ENCODE results near the gene CAMK4. TPM values are rescaled to one million over a fixed set of nuclear protein-coding genes. Genes with fewer than 3 reads are reported as not detected.

CAMK4 gene
- total RNA-seq, 1 experiment from 2014 or later: 10.6 TPM

DNA sequence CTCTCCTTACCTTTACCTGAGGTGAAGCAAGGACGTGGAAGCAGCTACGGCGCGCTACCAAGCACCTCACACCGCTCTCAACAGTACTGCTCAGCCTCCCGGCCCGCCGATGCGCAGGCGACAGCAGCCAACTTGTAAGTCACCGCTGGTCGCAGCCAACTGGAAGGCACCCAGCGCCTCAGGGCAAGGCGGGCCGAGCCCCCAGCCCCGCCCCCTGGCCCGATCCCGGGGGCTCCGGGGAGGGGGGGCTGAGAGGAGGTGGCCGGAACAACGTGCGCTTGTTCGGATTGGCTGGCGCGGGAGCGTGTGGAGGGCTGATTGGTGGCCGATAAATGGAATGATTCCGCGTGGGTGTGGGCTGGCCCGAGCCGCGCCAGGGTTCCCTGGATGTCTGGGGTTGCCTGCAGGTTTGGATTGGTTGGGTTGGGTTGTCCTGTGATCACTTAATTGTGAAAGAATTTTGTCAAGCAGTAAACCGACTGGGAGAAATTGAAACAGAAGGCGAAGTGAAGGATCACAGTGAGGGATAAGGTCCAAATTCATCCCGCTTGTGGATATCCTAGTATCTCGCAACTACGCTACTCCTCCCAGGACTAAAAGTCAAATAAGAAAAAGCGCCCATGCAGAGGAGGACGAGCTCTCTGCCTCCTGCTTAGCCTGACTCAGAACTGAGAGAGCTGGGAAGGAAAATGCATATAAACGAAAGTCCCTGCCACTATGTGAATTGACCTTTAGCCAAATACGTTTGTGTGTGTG lies 288.4 kb downstream of the CAMK4 start, which contains the start of gene STARD4:
Gene STARD4, minus strand, starts transcription at position 161 of the 756 bp plus-strand sequence. CDS start 5,102 bp downstream, outside the sequence.
- H3K4me3 Mint-ChIP-seq: peak within 1 kb of the TSS; percentile 95
- peak within 1 kb of the TSS; percentile 100 for H3K27ac Mint-ChIP-seq
- peak; percentile 91 for ATAC-seq
- DNase-seq (ENCODE audit: low spot score): peak; percentile 95
- H3K27me3 Mint-ChIP-seq (ENCODE audit: low read depth): no peaks in the 10 kb centered on the region
- H3K4me1 Mint-ChIP-seq: peaks cover 53% of the 10 kb centered on the region
- H3K36me3 Mint-ChIP-seq: no peaks in the 10 kb centered on the region
- H3K9me3 Mint-ChIP-seq: no peaks in the 10 kb centered on the region
- ChIA-PET CTCF (interaction anchor here (1.3 to 3.5 kb wide), 3 partner anchors 13 to 51 kb away, joined by 3 to 21 read pairs (median 4); no protein-coding TSS in a partner anchor), POLR2A (interaction anchor here (0.7 to 2.0 kb wide), 4 partner anchors 19 to 246 kb away, joined by 3 to 6 read pairs (median 3); partner anchors contain the start of gene NREP)
- TF ChIP-seq, protein P1, sequence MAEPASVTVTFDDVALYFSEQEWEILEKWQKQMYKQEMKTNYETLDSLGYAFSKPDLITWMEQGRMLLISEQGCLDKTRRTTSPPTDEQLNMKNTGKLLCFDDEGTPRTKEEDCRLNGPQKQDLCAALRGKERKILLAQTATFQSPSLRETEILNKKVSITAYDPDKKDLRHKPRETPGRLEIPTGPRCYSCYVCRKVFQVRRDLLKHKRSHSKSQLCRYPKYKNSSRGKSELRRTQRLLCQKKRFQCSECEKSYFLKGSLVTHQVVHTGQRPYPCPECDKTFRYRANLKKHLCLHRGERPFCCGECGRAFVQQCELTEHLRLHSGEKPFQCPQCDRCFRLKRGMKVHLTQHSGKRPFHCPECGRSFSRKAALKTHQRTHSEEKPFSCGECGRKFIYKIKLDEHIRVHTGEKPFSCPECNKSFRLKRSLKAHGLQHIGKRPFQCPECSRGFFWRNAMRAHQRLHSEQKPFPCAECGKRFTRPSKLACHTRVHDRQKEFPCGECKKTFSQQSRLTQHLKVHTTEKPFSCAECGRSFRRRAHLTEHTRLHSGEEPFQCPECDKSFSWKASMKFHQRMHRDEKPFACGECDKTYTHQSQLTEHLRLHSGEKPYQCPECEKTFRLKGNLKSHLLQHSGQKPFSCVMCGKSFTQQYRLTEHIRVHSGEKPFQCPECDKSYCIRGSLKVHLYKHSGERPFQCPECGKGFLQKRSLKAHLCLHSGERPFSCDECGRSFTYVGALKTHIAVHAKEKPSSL (CRISPR knock-in tag; conservative IDR thresholded peaks at IDR 0.05): no peak
- TF ChIP-seq, protein P2, sequence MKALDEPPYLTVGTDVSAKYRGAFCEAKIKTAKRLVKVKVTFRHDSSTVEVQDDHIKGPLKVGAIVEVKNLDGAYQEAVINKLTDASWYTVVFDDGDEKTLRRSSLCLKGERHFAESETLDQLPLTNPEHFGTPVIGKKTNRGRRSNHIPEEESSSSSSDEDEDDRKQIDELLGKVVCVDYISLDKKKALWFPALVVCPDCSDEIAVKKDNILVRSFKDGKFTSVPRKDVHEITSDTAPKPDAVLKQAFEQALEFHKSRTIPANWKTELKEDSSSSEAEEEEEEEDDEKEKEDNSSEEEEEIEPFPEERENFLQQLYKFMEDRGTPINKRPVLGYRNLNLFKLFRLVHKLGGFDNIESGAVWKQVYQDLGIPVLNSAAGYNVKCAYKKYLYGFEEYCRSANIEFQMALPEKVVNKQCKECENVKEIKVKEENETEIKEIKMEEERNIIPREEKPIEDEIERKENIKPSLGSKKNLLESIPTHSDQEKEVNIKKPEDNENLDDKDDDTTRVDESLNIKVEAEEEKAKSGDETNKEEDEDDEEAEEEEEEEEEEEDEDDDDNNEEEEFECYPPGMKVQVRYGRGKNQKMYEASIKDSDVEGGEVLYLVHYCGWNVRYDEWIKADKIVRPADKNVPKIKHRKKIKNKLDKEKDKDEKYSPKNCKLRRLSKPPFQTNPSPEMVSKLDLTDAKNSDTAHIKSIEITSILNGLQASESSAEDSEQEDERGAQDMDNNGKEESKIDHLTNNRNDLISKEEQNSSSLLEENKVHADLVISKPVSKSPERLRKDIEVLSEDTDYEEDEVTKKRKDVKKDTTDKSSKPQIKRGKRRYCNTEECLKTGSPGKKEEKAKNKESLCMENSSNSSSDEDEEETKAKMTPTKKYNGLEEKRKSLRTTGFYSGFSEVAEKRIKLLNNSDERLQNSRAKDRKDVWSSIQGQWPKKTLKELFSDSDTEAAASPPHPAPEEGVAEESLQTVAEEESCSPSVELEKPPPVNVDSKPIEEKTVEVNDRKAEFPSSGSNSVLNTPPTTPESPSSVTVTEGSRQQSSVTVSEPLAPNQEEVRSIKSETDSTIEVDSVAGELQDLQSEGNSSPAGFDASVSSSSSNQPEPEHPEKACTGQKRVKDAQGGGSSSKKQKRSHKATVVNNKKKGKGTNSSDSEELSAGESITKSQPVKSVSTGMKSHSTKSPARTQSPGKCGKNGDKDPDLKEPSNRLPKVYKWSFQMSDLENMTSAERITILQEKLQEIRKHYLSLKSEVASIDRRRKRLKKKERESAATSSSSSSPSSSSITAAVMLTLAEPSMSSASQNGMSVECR (CRISPR knock-in tag; IDR thresholded peaks at IDR 0.05; ENCODE audit: borderline replicate concordance): no peak; the same call in 1 of the 2 replicates
- TF ChIP-seq, protein P3, sequence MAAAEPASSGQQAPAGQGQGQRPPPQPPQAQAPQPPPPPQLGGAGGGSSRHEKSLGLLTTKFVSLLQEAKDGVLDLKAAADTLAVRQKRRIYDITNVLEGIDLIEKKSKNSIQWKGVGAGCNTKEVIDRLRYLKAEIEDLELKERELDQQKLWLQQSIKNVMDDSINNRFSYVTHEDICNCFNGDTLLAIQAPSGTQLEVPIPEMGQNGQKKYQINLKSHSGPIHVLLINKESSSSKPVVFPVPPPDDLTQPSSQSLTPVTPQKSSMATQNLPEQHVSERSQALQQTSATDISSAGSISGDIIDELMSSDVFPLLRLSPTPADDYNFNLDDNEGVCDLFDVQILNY (CRISPR knock-in tag; IDR thresholded peaks at IDR 0.05): peak; percentile 88; the same call in 1 of the 2 replicates
- TF ChIP-seq IRF2 (CRISPR knock-in tag; IDR thresholded peaks at IDR 0.05; ENCODE audit: borderline replicate concordance, low read depth) (no peak), TCF7 (CRISPR knock-in tag; IDR thresholded peaks at IDR 0.05; ENCODE audit: low read depth) (no peak), MXD4 (CRISPR knock-in tag; IDR thresholded peaks at IDR 0.05; ENCODE audit: borderline replicate concordance) (no peak), ETV6 (CRISPR knock-in tag; IDR thresholded peaks at IDR 0.05) (peak; percentile 81), ZNF121 (CRISPR knock-in tag; IDR thresholded peaks at IDR 0.05) (no peak), NR3C1 (CRISPR knock-in tag; conservative IDR thresholded peaks at IDR 0.05; ENCODE audit: low read depth) (no peak), SOX15 (CRISPR knock-in tag; IDR thresholded peaks at IDR 0.05) (no peak), NFYB (CRISPR knock-in tag; conservative IDR thresholded peaks at IDR 0.05; ENCODE audit: low read depth) (peak; percentile 68), NFATC4 (CRISPR knock-in tag; IDR thresholded peaks at IDR 0.05) (no peak), HMGA2 (CRISPR knock-in tag; IDR thresholded peaks at IDR 0.05) (no peak), MYBL2 (CRISPR knock-in tag; IDR thresholded peaks at IDR 0.05) (peak; percentile 76; the same call in 1 of the 2 replicates), SMAD3 (CRISPR knock-in tag; IDR thresholded peaks at IDR 0.05; ENCODE audit: borderline replicate concordance) (peak; percentile 88; the same call in 1 of the 2 replicates), ZNF219 (CRISPR knock-in tag; IDR thresholded peaks at IDR 0.05; ENCODE audit: borderline replicate concordance) (no peak), ELF4 (CRISPR knock-in tag; IDR thresholded peaks at IDR 0.05; ENCODE audit: low read depth) (0 out of 2 replicates have a peak, but pooled peaks have one; percentile 27), RORB (CRISPR knock-in tag; IDR thresholded peaks at IDR 0.05) (no peak)
- TF ChIP-seq, protein P4, sequence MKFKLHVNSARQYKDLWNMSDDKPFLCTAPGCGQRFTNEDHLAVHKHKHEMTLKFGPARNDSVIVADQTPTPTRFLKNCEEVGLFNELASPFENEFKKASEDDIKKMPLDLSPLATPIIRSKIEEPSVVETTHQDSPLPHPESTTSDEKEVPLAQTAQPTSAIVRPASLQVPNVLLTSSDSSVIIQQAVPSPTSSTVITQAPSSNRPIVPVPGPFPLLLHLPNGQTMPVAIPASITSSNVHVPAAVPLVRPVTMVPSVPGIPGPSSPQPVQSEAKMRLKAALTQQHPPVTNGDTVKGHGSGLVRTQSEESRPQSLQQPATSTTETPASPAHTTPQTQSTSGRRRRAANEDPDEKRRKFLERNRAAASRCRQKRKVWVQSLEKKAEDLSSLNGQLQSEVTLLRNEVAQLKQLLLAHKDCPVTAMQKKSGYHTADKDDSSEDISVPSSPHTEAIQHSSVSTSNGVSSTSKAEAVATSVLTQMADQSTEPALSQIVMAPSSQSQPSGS (CRISPR knock-in tag; IDR thresholded peaks at IDR 0.05; ENCODE audit: borderline replicate concordance, low read depth): no peak
- TF ChIP-seq, protein P5, sequence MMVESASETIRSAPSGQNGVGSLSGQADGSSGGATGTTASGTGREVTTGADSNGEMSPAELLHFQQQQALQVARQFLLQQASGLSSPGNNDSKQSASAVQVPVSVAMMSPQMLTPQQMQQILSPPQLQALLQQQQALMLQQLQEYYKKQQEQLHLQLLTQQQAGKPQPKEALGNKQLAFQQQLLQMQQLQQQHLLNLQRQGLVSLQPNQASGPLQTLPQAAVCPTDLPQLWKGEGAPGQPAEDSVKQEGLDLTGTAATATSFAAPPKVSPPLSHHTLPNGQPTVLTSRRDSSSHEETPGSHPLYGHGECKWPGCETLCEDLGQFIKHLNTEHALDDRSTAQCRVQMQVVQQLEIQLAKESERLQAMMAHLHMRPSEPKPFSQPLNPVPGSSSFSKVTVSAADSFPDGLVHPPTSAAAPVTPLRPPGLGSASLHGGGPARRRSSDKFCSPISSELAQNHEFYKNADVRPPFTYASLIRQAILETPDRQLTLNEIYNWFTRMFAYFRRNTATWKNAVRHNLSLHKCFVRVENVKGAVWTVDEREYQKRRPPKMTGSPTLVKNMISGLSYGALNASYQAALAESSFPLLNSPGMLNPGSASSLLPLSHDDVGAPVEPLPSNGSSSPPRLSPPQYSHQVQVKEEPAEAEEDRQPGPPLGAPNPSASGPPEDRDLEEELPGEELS (CRISPR knock-in tag; IDR thresholded peaks at IDR 0.05): peak; percentile 70; the same call in 1 of the 2 replicates
- TF ChIP-seq, protein P6, sequence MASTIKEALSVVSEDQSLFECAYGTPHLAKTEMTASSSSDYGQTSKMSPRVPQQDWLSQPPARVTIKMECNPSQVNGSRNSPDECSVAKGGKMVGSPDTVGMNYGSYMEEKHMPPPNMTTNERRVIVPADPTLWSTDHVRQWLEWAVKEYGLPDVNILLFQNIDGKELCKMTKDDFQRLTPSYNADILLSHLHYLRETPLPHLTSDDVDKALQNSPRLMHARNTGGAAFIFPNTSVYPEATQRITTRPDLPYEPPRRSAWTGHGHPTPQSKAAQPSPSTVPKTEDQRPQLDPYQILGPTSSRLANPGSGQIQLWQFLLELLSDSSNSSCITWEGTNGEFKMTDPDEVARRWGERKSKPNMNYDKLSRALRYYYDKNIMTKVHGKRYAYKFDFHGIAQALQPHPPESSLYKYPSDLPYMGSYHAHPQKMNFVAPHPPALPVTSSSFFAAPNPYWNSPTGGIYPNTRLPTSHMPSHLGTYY (CRISPR knock-in tag; IDR thresholded peaks at IDR 0.05): no peak
